H1 (cell line): ENCODE data around the gene BEAN1.

ENCODE experiments used
- CBX5 ChIP-seq: fragments of 300-800, 300-1000 bp; sonication (generic); IDR thresholded peaks from 2 replicates; pipeline ENCODE4 v1.7.1; 2016; ENCODE audit warnings: antibody characterized with exemption, low read length, low read depth
- EP300 ChIP-seq, 2 experiments: IDR thresholded peaks; 1 replicate in 1 of 2; 2 replicates in 1 of 2; pipeline ENCODE4 v1.6.1; 2011 to 2012; ENCODE audit warnings: low read depth in 2 of 2, low read length in 2 of 2, mild to moderate bottlenecking in 2 of 2, borderline replicate concordance in 1 of 2, inconsistent platforms in 1 of 2, moderate library complexity in 1 of 2
- EZH2 ChIP-seq: fragments of 200-600 bp; sonication (generic); IDR thresholded peaks from 2 replicates; pipeline ENCODE4 v1.7.1; 2012; ENCODE audit warnings: low read depth, mild to moderate bottlenecking, moderate library complexity, low read length, inconsistent platforms; ENCODE audit not compliant: severe bottlenecking
- JUND ChIP-seq: IDR thresholded peaks from 2 replicates; pipeline ENCODE4 v1.6.1; 2011; ENCODE audit warnings: mild to moderate bottlenecking, improper control_type of control experiment, low read length
- NRF1 ChIP-seq: IDR thresholded peaks from 2 replicates; pipeline ENCODE4 v1.6.1; 2011; ENCODE audit warnings: mild to moderate bottlenecking, low read depth, low read length, improper control_type of control experiment
- POLR2A ChIP-seq, 2 experiments: IDR thresholded peaks; 1 replicate in 1 of 2; 2 replicates in 1 of 2; pipeline ENCODE4 v1.6.1; 2011; ENCODE audit warnings: low read depth in 2 of 2, low read length in 2 of 2, mild to moderate bottlenecking in 2 of 2; ENCODE audit errors: control extremely low read depth in 1 of 2
- RFX5 ChIP-seq: IDR thresholded peaks from 2 replicates; pipeline ENCODE4 v1.6.1; 2011; ENCODE audit warnings: low read depth, low read length, improper control_type of control experiment, borderline replicate concordance
- RXRA ChIP-seq: IDR thresholded peaks from 2 replicates; pipeline ENCODE4 v1.6.1; 2011; ENCODE audit warnings: low read depth, mild to moderate bottlenecking, low read length, moderate library complexity; ENCODE audit not compliant: insufficient read depth
- TF ChIP-seq, protein P1 (sequence below), 3 experiments: IDR thresholded peaks; 1 replicate in 2 of 3; 2 replicates in 1 of 3; pipeline versions ENCODE4 v1.5.1 to v1.6.1; 2011; ENCODE audit warnings: low read length in 3 of 3, mild to moderate bottlenecking in 3 of 3, inconsistent platforms in 2 of 3, low read depth in 1 of 3, moderate library complexity in 1 of 3; ENCODE audit not compliant: insufficient read depth in 1 of 3; ENCODE audit errors: control extremely low read depth in 1 of 3
- TF ChIP-seq, protein P2 (sequence below): IDR thresholded peaks from 2 replicates; pipeline ENCODE4 v1.6.1; 2012; ENCODE audit warnings: inconsistent platforms

DNA sequence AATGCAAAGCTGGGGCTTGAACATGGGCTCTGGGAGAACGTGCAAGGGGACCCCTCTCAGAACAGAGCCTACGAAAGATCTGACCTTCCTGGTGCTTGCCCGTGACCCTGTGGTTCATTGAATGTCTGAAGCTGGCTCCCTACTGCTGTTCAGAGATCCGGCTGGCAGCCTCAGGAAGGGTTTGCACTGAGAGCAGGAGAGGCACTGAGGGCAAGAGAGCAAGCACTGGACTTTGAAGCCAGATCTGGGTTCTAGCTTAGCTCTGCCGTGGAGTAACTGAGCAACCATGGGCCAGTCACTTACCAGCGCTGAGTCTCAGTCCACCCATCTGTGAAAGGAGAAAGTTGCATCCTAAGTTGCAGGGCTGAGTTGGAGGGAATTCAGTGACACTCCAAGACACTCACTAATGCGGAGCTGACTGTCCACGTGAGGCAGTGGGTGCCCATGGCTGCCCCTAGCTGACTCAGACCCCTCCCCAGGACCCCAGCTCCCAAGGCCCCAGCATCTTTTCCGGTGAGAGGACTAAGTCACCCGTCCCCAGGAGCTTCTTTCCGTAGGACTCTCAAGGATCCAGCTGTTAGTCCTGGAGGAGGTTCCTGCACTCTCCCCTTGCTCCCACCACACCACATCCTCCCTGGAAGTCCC is 41.3 kb downstream of the BEAN1 start:
- no peak for TF ChIP-seq NRF1
- no peak for TF ChIP-seq POLR2A (IDR thresholded peaks at IDR 0.05; ENCODE audit: control extremely low read depth in 1 of 2, low read depth in 2 of 2, low read length in 2 of 2)
- TF ChIP-seq EP300 (IDR thresholded peaks at IDR 0.05; ENCODE audit: borderline replicate concordance in 1 of 2, low read depth in 2 of 2, low read length in 2 of 2), result no peak
- TF ChIP-seq RFX5, result no peak
- no peak for TF ChIP-seq CBX5
- TF ChIP-seq, protein P1, sequence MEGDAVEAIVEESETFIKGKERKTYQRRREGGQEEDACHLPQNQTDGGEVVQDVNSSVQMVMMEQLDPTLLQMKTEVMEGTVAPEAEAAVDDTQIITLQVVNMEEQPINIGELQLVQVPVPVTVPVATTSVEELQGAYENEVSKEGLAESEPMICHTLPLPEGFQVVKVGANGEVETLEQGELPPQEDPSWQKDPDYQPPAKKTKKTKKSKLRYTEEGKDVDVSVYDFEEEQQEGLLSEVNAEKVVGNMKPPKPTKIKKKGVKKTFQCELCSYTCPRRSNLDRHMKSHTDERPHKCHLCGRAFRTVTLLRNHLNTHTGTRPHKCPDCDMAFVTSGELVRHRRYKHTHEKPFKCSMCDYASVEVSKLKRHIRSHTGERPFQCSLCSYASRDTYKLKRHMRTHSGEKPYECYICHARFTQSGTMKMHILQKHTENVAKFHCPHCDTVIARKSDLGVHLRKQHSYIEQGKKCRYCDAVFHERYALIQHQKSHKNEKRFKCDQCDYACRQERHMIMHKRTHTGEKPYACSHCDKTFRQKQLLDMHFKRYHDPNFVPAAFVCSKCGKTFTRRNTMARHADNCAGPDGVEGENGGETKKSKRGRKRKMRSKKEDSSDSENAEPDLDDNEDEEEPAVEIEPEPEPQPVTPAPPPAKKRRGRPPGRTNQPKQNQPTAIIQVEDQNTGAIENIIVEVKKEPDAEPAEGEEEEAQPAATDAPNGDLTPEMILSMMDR (IDR thresholded peaks at IDR 0.05; ENCODE audit: control extremely low read depth in 1 of 3, insufficient read depth in 1 of 3, low read depth in 1 of 3, low read length in 3 of 3), result no peak
- no peak for TF ChIP-seq JUND
- TF ChIP-seq EZH2, result no peak
- TF ChIP-seq, protein P2, sequence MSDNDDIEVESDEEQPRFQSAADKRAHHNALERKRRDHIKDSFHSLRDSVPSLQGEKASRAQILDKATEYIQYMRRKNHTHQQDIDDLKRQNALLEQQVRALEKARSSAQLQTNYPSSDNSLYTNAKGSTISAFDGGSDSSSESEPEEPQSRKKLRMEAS, result no peak
- TF ChIP-seq RXRA, result no peak
